Colon (tissue), 2 donors: Measurements from ENCODE around the gene ANP32A.

Experiments
- FAIRE-seq: peaks from 2 replicates; lab custom pipeline; 2012; peaks lifted over from hg19 to GRCh38; lab: Jason Lieb, UNC
- donor health status: control.
- donor health status: control.

Gene ANP32A

GRCh38 chr15:68797599-68798345 lies 22.9 kb downstream of the ANP32A start:
- no peak for FAIRE-seq

DNA sequence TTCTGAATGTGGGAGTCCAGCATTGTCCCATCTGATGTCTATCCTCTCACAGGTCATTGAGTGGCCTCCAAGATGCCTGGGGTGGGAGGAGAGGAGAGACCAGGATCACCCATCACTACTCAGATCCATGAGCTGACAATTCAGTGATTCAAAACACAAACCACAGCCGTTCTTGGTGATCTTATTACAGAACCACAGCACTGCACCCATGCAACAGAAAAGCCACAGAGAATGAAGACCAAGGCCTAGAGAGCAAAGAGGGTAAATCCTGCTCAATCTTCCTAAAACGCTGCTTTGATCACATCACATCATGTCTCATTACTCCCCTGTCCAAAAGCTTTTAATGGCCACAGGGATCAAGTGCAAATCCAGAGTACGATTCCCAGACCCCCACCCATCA lies 23.5 kb downstream of the ANP32A start:
- no peak for FAIRE-seq

- FAIRE-seq = no peak
These were observed 24.1 kb downstream of the ANP32A start for GRCh38 chr15:68796576-68796975.

DNA sequence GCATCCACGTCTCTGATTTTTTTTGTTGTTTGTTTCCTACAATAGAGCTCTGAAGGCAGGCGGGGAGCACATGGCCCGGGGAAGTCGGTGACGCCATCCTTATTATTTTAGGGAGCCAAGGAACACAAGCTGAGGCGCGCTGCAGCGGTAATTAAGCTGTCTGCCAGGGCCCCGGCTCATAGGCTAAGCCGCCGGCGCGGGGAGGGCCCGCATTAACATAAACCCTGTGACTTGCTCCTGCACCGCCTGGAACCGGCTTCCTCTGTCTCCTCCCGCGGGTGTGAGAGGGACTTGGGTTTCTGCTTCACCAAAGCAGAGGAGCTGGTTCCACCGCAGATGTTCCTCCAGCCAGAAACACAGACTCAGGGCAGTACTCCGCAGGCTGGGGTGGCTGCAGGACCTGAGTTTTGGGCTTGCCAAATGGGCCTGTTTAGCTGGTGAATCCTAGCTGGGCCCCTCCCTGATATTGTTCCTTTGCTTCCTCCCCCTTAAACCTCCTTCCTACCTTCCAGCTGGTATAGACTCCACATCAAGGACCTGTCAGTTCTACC lies 25.3 kb downstream of the ANP32A start:
- FAIRE-seq = no peak

DNA sequence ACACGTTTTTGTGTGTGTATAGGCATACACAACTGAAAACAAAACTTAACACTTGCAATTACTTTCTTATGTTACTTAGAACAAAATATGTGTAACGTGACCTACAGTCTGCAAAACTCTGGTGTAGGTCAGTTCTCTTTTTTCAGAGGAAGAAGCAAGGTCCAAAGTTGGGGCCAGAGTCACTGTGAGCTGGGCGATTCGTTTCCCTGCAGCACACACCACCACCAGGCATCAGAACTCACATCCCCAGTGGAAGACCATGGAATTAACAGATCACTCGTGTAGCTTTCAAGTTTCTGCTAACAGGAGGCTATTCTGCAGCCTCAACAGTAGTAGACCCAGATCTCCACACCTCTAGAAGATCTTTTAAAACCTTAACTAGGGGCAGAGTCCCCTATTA lies 25.8 kb downstream of the ANP32A start:
- no peak for FAIRE-seq

GRCh38 chr15:68794307-68794706 lies 26.4 kb downstream of the ANP32A start:
- no peak for FAIRE-seq

- no peak for FAIRE-seq
These were observed 26.9 kb downstream of the ANP32A start for GRCh38 chr15:68793776-68794175.

- no peak for FAIRE-seq
These were observed 27.6 kb downstream of the ANP32A start for GRCh38 chr15:68792901-68793766.

DNA sequence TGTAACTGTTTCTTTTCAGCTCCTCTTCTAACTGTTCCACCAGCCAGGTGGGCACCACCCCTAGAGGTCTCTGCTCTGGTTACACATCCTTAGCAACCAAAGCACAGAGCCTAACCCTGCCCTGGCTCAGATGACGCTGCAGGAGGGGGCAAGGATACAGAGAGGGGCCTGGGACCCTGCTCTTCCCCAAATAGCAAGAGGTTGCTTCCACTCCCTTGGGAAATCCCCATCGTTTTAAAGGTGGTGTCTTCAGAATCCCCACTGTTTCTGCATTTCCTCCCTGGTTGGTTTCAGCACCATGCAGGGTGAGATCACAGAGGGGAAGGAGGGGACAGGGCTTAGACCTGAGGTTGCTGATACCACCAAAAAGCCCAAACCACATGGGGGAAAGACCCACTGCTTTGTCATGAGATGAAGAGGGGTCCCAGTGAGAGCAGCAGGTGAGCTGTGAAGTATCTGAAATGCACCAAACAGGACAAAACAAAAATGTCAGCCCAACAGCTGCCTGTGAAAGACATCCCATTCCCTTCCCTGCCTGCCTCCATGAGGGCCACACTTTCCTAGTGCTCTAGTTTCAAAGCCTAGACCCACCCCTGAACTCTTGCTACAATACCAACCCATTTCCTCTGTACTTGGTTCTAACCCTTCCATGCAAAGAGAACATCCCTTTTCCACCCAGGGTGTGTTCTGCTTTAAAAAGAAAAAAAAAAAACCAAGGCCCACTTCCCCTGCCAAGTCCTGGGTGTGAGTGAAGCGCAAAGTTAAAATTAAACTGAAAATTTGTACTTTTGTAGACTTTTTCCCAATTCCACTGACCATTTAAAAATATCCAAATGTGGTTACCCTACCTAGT lies 29.0 kb downstream of the ANP32A start:
- FAIRE-seq = no peak

DNA sequence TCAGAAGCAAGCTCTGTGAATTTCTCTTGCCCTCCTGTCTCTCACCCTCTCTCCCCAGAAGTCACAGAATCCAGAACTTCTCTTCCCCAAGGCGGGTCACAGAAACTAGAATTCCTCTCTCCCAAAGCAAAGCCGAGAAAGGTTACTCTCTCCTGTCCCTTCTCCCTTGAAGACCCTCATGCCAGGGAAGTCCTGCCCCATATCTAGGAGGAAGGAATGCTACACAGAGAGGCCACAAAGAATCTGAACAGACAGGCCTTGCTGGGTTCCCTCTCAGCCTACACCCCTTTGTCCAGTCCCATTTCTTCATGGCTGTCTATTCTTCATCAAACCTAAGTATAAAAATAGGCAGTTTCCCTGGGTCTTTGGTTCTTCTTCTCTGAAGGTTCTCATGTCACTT lies 29.8 kb downstream of the ANP32A start:
- no peak for FAIRE-seq

- no peak for FAIRE-seq
These were observed 30.5 kb downstream of the ANP32A start for GRCh38 chr15:68790242-68790575.

GRCh38 chr15:68789534-68790241 lies 31.0 kb downstream of the ANP32A start:
- FAIRE-seq = no peak

DNA sequence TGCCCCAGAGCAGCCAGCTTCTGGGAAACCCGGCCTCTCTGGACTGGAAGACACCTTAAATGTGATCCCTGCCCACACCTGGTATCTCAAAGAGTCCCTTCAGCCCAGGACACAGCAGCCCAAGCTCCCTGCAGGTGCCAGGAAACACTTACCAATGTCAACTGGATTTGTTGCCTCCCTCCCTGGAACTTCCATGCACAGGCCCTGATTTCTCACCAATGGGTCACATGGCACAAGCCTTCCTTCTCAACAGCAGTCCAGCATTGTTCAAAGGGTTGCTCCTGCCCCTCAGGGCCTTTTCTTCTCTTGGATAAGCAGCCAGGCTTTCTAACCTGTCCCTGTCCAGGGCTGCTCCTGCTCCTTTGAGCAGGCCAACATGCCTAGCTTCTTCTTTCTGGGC lies 31.6 kb downstream of the ANP32A start:
- no peak for FAIRE-seq

- no peak for FAIRE-seq
These were observed 32.5 kb downstream of the ANP32A start for GRCh38 chr15:68788264-68788624.

DNA sequence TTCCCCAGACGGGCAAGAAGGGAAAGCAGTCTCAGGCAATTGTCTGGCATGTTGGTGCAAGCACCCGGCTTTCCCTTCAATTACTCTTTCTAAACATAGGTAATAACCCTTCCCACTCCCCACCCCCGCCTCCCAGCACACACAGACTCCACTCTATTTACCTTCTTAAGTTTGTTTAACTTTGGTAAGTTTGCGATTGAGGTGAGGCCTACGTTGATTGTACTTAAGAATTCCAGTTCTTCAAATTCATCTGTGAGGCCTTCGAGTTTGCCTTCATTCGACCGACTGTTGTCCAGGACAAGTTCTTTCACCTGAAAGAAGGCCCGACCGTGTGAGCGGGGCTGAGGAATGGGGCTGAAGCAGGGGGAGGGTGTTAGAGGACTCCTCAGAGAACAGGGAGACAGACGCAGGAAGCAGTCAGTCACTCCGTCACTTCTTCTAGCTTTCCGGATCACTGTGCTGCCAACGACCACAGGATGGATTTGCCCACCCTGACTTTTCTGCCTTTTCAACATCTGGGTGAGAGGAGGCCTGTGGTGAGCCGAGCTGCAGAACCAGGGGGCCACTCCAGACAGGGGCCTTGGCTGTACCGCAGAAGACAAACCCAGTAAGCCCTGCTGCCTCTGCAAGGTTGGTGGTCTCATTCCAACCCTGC lies 33.0 kb downstream of the ANP32A start:
- no peak for FAIRE-seq

DNA sequence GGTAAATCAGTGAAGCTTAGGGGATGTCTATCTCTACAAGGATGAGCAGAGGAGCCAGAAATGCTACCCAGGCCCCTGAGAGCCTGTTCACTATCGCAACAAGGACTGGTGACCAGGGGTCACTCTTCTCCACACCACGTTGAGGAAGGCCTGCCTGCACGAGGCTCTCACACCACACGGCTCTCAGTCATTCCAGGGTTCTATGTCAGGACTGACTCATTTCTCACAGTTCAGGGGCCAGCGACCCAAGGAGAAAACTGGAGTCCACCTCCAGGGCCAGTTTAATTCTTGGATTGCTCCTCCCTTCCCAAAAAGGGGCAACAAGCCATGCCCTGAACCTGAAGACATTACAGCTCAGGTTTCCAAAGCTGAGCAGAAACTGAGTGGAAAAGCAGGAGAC lies 33.9 kb downstream of the ANP32A start:
- FAIRE-seq = no peak

DNA sequence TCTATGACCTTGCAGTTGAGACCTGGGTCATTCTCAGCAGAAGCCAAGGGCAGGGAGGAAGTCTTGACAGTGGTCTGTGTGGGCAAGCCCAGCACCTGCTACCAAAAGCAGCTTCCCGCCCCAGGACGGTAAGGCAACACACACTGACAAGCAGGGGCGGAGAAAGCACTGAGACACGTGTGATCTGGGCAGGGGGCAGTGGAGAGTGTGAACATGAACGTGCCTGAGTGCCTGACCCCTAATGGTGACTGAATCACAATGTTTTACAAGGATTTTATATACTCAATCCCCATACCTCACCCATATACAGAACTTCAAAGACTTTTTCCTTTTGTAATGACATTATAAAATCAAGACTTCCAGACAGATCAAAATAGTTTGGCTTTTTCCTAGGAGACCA lies 35.2 kb downstream of the ANP32A start:
- no peak for FAIRE-seq

GRCh38 chr15:68784206-68784605 lies 36.5 kb downstream of the ANP32A start:
- no peak for FAIRE-seq

GRCh38 chr15:68783226-68784058 lies 37.3 kb downstream of the ANP32A start:
- no peak for FAIRE-seq

DNA sequence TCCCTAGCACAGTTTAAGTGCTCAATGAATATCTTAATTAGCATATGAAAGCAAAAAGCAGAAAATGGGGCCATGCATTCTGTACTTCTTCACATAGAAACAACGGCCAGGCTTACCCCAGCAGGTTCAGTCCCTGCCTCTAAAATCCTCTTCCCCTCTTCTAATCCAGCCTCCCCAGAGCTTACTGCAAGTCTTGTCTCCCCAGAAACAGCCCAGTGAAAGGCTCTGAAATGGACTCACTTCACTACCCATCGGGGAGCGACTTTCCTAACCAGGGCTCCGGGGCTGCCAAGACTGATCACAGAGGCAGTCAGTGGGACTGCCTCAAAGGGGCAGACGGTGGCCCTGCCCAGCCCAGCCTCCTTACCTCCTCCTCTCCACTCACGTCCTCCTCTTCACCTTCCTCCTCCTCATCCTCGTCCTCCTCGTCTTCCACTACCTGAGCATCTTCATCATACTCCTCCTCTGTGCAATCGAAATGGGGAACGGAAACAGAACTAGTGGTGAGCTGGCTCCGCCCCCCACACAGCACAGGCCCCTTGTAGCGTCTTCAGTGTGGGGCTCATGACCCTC lies 38.0 kb downstream of the ANP32A start:
- no peak for FAIRE-seq
